ENCODE results near the gene RPS6KA3.
"Not testable (repeated sequence)": the region's sequence is repeated elsewhere in the genome, so short reads cannot be mapped to it uniquely, and the experiment has no call there.

Gene RPS6KA3

DNA sequence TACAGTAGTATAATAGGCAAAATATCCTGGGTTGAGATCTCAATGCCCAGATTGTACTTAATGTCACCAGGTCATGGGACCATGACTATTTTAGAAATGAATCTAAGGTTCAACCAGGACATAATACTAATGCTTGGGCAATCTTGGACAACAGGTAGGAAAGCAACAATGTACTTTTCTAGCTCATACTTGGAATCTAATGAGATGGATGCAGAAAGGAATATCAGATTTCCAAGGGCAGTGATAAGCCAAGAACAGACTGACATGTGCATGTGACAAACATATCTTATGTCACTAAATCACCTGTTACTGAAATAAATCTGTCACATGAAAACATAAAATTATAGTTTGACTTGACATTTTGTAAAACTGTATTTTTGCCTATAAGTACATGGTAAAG lies 51.1 kb downstream of the RPS6KA3 start:
- DNase-seq: no peak

DNA sequence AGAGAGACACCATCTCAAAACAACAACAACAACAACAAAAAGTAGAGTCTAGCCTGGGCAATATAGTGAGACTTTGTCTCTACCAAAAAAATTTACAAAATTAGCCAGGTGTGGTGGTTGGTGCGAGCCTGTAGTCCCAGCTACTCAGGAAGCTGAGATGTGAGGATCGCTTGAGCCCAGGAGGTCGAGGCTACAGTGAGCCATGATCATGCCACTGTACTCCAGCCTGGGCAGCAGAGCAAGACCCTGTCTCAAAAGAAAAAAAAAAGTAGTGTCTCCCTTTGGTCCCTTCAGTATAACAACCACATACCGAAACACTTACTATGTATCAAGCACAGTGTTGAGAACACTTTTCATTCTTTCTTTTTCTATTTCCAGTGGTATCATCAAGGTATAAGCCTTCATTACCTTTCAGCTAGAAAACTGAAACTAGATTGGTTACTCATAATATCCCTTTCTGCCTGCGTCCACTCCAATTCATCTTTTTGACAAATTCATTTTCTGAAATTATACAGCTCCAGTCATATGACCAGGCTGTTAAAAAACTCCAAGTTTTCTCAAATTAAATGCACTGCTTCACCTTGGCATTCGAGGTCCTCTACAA lies 54.1 kb downstream of the RPS6KA3 start:
- no peak for DNase-seq

DNA sequence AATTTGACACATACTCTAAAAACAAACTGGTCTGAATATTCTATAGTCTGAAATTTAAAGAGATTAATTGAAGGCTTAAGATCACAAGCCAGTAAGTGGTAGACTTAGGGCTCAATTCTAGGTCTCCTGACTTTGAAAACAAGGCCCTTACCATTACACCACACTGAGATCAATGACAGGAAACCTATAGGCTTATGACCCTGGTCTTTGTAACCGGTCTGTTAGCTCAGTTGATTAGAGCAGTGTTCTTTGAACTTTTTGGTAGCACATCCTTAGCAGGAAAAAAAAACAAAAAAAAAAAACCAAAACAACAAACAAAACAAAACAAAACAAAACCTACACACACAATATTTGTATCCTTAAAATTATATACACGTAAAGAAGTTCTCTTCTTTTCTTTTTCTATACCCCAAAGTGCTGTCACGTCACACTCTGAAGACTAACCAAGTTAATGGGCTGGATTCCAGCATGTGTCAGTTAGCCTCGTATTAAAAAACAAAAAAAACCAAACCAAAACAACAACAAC lies 55.4 kb downstream of the RPS6KA3 start:
- no peak for DNase-seq

DNA sequence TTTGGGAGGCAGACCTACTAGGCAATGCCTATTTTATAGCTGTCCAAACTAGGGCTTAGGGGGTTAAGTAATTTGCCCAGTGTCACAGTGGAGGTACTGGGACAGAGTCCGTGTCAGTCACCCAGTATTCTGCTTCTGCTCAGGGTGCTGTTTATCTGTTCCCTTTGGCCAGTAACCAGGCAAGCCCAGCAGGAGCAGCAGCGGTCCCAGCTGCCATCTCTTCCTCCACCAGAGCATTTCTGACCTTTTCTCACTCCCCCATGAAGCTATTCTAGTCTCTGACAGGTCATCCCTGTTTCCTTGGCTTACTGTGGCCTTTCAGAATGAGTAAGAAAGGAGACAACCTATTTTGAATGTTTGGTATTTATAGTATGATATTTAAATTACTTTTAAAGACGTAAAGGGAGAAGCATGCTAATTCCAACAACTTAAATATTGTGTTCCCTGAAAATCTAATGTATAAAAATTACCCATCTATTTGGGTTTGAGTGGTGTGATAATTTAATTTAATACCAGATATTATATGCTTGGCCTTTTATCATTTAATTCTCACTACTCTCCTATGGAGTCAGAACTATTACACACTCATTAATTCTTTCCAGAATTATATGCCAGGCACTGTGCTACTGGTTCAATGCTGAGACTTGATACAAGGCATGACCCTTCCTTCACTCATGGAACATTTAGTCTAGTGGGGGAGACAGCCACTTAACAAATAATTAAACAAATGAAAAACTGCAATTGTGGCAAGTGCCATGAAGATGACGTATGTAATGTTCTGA lies 60.6 kb downstream of the RPS6KA3 start:
- no peak for DNase-seq

DNA sequence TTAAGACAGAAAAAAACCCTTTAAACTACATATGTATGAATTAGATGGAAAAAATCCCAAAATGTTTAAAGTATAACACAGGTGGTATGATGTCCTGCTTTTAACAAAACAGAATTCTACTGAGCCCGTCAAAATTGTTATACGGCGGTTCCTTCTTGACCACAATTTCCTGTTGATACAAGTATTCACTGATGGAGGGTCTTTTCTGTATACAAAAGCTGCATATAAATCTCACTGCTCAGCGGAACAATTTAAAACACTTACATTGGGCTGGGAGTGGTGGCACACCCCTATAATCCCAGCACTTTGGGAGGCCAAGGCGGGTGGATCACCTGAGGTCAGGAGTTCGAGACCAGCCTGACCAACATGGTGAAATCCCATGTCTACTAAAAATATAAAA lies 62.4 kb downstream of the RPS6KA3 start:
- no peak for DNase-seq

DNA sequence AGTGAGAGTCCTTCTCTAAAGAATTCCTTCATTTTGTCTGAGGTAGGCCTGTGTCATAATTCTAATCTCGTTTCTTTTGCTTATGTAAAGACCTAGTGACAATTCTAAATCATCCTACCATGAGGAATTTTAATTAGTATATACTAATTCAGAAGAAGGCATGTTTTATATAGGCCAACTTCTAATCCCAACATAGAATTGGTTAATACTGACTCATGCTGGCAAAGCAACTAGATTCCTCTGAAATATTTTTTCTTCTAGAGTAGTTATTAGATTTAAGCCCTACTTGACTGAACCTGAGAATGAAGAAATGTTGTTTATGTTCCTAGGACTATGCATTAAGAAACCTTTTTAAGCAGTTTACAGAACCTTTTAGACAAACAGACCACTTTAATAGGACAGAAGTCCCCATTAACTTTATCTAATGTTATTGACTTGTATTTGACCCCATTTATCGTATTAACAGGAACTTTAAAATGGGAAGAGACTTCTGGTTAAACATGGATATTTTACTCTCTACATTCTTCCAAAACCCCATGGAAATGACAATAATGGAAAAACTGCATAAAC lies 69.0 kb downstream of the RPS6KA3 start:
- no peak for DNase-seq

DNA sequence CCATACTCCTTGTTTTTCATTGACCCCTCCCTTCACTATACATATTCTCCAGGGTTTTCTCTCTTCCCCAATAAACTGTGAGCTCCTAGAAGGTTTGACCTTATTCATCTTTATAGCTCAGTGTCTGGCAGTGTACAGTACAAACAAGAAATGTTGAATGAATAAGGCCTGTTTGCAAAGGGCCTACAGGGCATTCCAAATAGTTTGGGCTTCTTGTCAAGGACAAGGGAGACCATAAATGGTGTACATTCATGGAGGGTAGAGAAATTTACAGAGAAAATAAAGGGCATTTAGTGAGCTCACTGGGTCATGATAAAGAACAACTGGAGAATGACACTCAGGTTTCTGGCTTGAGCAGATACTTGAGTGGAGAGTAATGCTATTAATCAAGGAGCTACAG lies 77.5 kb downstream of the RPS6KA3 start:
- DNase-seq: no peak

DNA sequence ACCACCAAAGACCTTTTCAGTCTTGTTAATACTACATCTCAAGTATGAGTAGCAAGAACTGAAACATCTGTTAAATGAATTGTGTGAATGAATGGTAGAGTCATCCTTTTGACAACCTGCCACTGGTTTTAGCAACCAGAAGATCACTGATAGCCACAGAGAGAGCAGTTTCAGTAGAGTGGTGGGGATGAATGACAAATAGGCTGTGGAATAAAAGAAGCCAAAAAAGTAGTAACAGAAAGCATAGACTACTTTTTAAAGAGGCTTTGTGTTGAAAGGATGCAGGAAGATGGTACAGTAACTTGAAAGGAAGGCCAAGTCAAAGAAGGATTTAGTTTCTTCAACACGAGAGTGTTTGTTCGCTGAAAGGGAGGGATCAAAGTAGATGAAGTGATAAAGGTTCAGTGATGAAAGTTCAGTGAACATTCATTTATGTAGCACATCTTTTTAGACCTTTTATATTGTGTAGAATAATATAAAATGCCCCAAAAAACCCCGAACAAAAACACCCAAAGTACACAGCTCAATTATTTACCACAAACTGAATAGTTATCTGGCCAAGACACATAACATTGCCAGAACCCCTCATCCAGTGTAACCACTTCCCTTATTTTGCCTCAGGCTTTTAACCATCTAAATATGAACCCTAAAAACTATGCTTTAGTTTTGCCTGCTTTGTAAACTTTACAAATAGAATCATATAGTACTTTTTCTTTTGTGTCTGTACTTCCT lies 84.9 kb downstream of the RPS6KA3 start:
- DNase-seq: no peak

DNA sequence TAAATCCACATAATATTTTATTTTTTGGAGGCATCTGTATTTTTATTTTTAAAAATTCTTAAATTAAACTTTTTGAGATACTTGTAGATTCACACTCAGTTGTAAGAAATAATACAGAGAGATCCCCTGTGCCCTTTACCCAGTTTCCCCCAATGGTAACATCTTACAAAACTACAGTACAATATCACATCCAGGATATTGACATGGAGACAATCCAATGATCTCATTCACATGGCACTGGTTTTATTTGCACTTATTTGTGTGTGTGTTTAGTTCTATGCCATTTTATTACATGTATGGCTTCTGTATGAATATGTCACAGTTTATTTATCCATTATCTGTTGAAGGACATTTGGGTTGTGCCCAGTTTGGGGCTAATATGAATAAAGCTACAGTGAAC lies 89.6 kb downstream of the RPS6KA3 start:
- DNase-seq: no peak

DNA sequence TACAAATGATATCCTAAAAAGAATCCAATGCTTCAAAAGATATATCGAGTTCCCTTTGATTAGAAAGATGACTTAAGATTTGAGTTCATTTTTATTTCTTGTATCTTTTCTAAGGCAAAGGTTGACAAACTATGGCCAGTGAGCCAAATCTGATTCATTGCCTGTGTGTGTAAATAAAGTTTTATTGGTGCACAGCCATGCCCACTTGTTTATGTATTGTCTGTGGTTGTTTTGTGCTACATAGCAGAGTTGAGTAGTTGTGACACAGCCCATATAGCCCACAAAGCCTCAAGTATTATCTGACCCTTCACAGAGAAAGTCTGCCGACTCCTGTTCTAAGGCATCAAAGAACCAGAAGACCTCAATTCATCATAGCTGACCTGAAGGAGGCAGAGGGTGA lies 92.9 kb downstream of the RPS6KA3 start:
- no peak for DNase-seq

DNA sequence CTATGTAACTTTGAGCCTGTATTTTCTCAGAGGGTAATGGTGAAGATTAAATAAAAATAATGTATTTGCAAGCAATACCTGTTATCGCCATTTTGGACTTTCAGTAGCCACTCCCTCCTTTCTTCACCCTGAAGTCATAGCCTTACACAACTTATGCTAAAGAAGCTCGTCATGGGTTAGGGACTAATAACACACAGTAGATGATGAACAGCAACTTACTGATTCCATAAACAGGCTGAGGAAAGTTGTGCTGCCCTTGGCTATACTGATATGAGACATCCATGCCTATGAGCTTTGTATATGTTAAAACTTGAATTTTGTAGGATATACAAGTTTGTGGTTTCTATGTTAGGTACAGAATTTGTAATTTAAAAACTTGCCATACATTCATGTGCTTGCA lies 93.4 kb downstream of the RPS6KA3 start:
- no peak for DNase-seq

DNA sequence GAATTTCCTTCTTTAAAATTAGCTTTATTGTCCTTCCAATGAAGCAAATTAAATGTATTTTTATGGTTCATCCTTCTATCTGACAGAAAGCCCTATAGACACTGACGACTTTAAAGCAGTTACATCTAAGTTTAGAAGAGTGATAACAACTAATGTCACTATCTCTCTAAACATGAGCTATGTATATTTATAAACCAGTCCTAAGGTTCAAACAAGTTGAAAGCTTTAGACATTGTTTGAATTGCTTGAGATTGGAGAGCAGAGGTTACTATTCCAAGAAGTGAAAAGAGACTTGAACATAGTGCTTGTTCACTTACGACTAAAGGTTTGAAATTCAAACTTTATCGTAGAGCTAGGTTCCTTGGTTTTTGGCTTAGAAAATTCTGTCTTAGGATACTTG lies 94.8 kb downstream of the RPS6KA3 start:
- no peak for DNase-seq

DNA sequence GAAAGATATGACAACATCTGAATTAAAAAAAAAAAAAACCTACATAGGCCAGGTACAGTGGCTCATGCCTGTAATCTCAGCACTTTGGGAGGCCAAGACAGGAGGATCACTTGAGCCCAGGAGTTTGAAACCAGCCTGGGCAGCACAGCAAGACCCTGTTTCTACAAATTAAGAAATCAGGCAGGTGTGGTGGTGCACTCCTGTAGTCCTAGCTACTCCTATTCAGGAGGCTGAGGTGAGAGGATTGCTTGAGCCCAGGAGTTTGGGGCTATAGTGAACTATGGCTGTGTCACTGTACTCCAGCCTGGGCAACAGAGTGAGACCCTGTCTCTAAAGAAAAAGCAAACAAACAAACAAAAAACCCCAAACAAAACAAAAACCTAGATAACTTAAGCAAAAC lies 104.2 kb downstream of the RPS6KA3 start:
- not testable (repeated sequence) for DNase-seq

DNA sequence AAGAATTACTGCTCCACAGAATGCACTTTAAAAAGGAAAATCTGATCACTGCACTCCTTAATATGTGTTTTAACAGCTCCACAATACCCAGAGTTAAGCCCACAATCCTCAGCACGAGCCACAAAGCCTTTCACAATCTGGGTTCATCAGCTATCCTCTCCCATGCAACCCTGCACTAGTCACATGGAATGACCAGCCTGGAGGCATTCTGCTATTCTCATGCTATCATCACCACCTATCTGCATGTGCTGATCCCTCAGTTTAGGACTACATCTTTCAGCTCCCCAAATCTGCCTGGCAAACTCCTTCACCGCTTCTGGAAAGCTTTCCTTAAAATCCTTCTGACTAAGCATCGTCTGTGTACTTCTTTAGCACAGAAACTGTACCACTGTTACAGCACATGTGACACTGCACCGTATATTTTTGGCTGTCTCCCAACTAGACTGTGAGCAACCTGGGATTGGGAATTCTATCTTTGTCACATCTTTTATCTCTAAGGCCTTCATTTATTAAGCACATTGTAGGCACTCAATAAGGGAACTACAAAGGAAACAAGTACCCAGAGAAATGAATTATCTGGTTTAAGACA lies 106.8 kb downstream of the RPS6KA3 start:
- no peak for DNase-seq

DNA sequence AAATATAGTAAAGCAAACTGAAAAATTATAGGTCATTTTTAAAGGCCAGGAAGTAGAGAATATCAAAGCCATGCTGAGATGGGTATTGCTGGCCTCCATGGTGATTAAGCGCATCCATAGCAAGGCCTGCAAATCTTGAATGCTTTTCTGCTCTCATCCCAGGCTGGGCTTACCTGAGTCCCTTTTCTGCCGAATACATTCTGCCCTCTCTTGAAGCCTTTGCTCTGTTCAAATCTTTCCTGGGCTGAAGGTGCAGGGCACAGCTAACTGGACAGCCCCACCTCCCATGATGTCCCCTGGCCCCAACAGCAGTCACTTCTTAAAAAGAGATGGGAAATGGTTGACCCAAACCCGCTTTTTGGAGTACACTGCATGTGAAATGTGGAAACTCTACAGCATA lies 115.0 kb downstream of the RPS6KA3 start:
- no peak for DNase-seq

DNA sequence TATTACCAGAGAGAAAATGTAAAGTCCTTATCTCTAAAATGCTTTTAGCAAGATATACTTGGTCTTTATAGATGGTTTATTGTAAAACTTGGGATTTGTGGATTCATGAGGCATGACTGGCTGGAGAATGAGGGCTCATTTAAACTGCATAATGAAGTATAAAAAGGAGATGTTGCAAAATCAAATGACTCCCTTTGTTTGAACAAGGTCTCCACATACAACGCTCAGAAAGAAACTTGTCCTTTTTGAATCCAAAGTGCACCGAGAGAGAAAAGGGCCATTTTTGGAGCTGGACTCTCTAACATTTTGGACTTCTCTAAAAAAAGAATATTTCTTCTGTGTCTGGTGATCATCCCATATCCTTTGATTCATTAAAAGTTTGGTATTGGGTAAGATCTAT lies 117.4 kb downstream of the RPS6KA3 start:
- DNase-seq: no peak

DNA sequence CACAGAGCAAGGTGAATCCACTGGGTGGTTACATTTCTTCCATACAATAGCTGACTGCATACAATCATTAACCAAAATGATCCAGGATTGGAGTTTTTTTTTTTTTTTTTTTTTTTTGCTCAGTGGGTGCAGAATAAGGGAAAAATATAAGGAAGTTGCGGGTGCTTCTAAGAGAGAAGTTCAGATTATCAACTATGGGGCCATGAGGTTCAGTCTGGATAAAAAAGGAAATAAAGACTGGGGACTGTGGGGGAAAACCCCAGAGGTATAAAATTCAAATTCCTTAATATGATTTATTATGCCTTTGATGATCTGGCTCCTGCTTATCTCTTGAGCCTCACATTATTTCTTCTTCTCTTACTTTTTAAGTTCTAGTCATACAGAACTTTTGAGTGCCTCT lies 119.1 kb downstream of the RPS6KA3 start:
- DNase-seq: no peak

DNA sequence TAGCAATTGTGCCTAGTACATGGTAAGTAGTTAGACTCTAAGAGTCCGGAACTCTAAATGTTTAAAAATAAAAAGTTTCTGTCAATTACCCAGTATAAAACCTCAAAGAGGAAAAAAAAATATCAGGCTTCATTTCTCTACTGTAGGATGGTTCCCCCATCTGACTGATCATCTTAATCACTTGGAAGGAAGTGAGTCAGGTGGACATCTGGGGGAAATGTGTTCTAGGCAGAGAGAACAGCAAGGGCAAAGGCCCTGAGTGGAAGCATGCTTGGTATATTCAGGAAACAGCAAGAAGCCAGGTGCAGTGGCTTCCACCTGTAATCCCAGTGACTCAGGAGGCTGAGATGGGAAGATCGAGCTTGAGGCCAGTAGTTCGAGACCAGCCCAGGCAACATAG lies 122.2 kb downstream of the RPS6KA3 start:
- DNase-seq: no peak

DNA sequence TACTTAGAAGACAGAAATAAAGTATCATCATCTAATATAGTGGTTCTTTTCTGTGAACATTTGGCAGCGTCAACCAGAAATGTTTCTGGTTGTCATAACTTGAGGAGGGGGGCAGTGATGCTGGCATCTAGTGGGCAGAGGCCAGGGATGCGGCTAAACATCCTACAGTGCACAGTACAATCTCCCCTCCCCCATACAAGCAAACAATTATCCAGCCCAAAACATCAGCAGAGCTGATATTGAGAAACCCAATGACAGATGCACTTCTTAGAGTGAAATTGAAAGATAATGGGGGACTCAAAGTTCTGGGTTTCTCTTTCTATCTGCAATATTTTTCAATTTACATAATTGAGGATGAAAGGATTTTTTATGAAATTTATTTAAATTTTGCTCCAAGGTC lies 123.1 kb downstream of the RPS6KA3 start:
- DNase-seq: no peak

DNA sequence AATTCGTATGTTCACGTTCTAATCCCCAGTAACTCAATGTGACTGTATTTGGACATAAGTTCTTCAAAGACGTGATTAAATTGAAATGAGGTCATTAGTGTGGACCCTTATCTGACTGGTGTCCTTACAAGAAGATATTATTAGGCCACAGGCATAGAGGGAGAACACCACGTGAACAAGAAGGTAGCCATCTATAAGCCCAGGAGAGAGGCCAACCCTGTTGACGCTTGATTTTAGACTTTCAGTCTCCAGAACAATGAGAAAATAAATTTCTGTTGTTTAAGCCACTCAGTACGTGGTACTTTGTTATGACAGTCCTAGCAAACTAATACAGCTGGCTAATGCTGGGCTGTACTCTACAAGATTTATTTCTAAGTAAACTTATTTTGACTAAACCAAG lies 123.6 kb downstream of the RPS6KA3 start:
- no peak for DNase-seq

DNA sequence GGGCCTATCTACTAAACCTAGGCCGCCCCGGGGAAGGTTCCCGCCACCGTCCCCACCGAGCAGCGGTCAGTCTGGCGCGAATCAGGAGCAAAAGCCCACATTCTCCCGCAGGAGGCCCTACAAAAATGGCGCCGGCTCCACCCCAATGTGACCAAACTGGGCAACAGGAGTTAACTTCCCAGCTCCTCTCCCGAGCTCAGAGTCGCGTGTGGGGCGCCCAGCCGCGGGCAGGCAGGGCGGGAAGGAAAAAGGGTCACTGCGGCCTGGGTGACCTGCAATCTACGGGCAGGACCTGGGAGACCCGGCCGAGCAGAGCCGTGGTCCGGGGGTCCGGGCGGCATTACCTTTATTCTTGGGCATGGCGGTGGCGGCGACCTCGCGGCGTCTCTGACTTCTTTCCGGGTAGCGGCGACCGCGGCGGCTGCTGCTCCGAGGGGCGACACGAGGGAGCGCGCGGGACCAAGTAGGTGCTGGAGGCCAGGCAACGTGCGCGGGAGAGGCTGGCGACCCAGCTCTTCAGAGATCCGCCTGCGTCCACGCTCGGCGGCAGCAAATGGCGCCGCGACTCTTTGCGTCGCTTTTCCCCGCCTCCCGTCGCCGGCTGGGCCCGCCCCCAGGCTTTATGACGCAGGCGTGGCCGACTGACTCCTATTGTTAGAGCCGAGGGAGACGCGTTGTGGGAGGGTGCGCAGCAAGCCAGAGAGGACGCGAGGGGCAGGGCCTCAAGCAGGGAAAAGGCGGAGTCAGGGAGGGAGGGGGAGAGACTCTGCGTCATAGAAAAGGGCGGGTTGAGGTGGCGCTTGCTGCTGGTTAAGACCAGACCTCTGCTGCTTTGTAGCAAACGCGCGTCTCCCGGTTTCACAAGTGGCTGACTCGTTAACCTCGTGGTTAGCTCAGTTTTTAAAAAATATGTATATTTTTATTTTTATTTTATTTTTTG lies 125.2 kb downstream of the RPS6KA3 start, which contains the start of gene EIF1AX:
TSS of gene EIF1AX (minus strand) at position 558 of the 940 bp plus-strand sequence. CDS start at position 360, 198 bp downstream.
- DNase-seq: peak; percentile 92 to 99

DNA sequence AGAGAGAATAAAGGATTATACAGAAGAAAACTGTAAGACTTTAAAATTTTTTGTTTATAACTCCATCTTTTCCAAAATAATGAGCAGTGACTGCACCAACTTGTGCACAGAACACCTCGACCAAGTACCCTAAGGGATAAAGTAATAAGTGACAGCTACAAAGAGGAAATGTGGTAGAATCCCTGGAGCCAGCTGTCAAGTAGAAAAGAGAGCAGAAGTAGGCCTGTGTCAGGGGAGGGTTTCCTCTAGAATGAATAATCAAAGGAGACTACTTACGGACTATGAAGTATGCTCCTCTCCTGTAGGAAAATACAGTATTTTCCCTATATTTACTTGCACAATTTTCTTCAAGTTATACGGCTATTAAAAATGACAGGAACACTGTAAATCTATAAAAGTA lies 126.3 kb downstream of the RPS6KA3 start:
- DNase-seq: no peak

Data from hippocampal formation (tissue), 2 donors.